Measurements from ENCODE around the gene RBPJ. TPM values are rescaled to one million over a fixed set of nuclear protein-coding genes. Genes with fewer than 3 reads are reported as not detected.
"Not testable (repeated sequence)": the region's sequence is repeated elsewhere in the genome, so short reads cannot be mapped to it uniquely, and the experiment has no call there.

The RBPJ gene
- total RNA-seq, 1 donor from 2014 or later = 73.3 TPM

DNA sequence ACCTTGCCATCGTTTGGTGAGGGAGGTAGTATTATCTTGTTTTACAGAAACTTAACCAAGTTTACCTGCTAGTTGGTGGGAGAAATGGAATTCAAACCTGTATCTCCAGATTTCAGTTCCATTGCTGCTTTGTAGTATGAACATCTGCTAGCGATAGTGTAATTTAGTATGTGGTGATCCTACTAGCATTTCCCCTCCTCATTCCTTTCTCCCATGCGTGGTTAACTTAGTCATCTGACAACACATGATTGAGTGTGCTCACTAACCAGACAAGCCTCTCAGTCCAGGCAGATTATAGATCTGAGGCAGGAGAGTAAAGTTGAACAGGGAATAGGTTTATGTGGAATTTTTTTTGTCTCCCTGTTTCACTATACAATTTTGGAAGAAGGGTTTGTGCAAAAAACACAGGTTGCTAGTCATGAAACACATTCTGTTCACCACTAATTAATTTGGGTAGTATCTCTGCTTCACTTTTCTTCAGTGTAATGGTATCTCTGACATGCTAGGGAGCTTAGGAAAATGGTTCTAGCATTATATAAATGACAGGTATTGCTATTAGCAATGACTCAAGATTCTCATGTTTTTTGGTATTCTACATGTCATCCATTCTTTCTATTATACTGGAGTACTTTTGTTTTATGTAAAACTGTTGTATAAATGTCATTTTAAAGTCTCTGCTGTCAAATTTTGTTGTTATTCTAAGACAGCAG is 21.7 kb downstream of the RBPJ start:
- no peak for DNase-seq (ENCODE audit: low spot score)

GRCh38 chr4:26343038-26343398 is 22.2 kb downstream of the RBPJ start:
- DNase-seq (ENCODE audit: low spot score) = no peak

GRCh38 chr4:26344901-26345564 is 24.2 kb downstream of the RBPJ start:
- no peak for DNase-seq (ENCODE audit: low spot score)

- DNase-seq (ENCODE audit: low spot score) = no peak
Measured at GRCh38 chr4:26345565-26345938, 24.7 kb downstream of the RBPJ start.

DNA sequence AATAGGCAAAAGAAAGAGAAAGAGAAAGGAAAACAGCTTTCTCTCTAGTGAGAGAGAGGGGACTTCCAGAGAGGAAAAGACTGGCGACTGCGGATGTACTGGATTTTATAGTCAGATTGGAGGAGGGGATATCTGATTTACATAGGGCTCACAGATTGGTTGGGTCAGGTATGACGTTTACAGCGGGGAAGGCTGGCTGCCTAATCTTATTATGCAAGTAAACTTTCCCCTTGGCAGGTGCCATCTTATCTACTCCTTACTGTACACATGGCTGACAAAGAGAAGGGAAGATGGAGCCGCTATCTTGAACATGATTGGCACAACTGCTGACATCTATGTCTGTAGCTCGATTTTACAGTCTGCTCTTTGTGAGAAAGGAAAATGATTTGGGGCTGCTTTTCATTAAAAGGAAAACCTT is 25.4 kb downstream of the RBPJ start:
- no peak for DNase-seq (ENCODE audit: low spot score)

- DNase-seq (ENCODE audit: low spot score) = no peak
Measured at GRCh38 chr4:26349496-26349895, 28.7 kb downstream of the RBPJ start.

- DNase-seq (ENCODE audit: low spot score) = no peak
Measured at GRCh38 chr4:26351685-26352084, 30.9 kb downstream of the RBPJ start.

DNA sequence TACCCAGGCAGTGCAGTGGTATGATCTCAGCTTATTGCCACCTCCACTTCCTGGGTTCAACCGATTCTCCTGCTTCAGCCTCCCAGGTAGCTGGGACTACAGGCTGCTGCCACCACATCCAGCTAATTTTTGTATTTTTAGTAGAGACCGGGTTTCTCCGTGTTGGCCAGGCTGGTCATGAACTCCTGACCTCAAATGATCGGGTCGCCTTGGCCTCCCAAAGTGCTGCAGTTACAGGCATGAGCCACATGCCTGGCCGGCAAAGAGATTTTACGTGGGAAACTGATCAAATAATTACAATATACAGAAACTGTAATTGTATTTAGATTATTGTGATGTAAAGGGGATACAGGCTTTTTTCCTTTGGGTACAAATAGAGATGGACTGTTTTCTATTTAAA is 33.7 kb downstream of the RBPJ start:
- DNase-seq (ENCODE audit: low spot score) = no peak

GRCh38 chr4:26355392-26356052 is 34.7 kb downstream of the RBPJ start:
- no peak for DNase-seq (ENCODE audit: low spot score)

DNA sequence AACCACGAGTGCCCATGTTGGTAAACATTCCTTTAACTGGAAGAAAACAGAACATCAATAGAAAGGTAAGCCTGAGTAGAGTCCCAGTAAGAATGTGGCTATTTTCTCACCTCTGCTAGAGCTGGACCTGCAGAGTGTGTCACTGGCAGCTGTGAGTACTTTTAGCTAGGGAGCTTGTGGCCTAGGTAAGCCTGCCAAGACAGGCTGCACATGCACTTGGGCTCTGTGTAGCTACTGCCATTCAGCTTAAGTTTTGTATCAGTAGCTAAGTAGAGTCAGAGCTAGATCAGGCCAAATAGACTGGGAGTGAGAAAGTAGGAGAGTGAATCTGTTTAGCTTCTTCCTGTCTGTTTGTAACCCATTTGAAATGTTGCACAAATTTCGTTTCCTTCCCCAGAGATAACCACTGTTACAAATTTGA is 35.3 kb downstream of the RBPJ start:
- DNase-seq (ENCODE audit: low spot score) = no peak

DNA sequence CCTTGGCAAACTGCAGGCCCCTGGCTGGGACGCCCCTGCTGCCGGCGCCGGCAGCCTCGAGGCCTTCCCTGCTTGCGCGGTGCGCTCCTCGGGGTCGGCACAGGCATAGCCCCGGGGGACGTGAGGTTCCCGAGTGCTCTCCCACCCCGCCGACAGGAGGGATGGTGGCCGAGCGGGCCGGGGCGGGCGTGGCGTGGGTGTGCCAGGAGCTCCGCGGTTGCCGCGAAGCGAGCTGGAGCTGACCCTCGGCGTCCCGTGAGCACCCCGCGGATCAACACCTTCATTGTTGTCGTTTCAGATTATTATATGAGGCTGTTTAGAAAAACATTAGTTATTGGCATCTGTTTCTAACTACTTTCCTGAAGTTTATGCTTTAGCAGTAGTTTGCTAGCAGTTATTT is 38.7 kb downstream of the RBPJ start:
- not testable (repeated sequence) for DNase-seq (ENCODE audit: low spot score)

- no peak for DNase-seq (ENCODE audit: low spot score)
Measured at GRCh38 chr4:26360273-26360672, 39.5 kb downstream of the RBPJ start.

GRCh38 chr4:26360864-26361263 is 40.0 kb downstream of the RBPJ start:
- DNase-seq (ENCODE audit: low spot score) = no peak

DNA sequence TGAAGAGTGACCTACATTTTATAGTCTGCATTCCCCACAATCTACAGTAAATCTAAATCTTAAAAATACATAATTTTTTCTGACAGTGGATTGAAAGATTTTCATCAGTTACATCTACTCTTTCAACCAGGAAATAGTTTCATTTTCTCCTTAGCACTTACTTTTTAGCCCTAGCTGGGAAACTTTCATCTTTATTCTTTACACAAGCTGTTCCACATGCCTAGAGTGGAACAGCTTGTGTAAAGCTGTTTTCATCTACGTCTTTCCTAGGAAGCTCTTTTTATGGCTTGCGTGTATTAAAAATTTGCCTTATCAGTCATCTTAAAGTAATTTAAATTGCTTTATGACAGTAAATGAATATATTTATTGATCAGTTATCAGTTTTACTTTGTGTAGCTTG is 40.5 kb downstream of the RBPJ start:
- DNase-seq (ENCODE audit: low spot score) = no peak

DNA sequence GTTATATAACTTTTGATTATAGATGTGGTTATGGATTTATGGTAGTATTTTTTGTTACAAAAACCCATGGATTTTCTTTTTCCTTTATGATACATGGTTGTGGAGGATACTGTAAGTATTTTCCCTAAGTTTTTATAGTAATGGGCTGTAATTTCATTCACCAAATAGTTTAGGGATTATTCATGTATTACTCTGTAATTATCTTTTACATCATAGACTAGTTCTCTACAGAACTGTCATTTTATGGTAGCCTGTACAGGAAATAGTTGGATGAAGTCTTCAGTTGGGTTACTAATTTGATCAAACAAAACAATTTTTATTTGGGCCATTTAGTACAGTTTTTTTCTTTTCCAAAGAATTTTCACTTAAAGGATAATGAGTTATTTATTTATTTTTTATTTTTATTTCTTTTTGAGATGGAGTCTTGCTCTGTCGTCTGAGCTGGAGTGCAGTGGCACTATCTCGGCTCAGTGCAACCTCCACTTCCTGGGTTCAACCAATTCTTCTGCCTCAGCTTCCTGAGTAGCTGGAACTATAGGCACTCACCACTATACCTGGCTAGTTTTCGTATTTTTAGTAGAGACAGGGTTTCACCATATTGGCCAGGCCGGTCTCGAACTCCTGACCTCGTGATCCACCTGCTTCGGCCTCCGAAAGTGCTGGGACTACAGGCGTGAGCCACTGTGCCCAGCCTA is 42.1 kb downstream of the RBPJ start:
- no peak for DNase-seq (ENCODE audit: low spot score)

- no peak for DNase-seq (ENCODE audit: low spot score)
Measured at GRCh38 chr4:26365537-26366150, 44.8 kb downstream of the RBPJ start.

DNA sequence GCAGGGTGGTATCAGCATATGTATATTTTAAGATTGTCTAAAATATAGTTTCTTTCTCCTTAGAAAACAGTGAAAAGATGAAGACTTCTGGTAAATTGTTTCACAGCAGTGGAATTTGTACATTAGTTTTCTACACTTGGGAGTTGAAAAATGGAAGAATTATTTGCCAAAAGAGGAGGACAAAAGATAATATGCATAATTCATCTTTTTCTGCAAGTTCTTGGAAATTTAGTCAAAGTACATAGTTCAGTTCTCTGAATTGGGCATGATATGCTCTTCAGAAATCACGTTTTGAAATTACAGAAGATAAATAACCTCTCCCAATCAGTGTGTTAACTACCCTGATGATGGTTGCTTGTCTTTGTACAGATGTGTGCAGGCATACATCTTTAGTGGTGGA is 47.0 kb downstream of the RBPJ start:
- DNase-seq (ENCODE audit: low spot score) = no peak

DNA sequence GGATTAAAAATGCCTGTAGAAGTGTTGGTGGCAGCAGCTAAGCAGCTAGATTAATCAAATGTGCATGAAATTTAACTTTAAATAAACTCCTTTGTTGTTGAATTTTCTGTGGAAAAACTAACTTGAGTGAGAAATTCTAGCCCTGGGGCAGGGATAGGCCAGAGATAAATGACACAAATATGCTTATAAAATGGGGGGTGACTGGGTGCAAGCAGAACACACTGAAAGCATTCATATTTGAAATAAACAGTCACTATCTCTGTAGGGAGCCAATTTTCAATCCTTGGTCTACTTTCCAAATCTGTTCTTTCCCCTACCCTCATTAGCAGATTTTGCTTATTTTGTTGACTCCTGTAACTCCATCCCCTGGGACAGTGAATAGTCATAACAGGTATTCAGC is 47.9 kb downstream of the RBPJ start:
- no peak for DNase-seq (ENCODE audit: low spot score)

- no peak for DNase-seq (ENCODE audit: low spot score)
Measured at GRCh38 chr4:26369132-26369531, 48.3 kb downstream of the RBPJ start.

DNA sequence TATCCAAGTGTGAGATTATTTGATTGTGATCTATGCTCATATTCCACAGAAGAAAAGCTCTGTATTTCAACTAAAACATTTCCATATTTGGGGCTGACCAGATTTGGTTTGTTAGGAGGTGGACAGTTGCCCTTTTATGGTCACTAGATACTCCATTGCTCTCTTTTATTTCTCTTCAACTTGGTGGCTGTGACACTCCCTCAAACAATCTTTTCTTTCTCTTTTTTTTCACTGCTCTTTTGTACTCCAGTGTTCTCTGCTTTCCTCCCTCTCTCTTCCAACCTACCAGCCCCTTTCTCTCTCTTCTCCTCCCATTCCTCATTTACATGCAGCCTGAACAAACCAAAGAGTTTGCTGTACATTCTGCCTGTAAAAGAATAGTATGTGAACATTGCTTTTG is 48.8 kb downstream of the RBPJ start:
- DNase-seq (ENCODE audit: low spot score) = no peak

- DNase-seq (ENCODE audit: low spot score) = no peak
Measured at GRCh38 chr4:26372076-26372475, 51.3 kb downstream of the RBPJ start.

DNA sequence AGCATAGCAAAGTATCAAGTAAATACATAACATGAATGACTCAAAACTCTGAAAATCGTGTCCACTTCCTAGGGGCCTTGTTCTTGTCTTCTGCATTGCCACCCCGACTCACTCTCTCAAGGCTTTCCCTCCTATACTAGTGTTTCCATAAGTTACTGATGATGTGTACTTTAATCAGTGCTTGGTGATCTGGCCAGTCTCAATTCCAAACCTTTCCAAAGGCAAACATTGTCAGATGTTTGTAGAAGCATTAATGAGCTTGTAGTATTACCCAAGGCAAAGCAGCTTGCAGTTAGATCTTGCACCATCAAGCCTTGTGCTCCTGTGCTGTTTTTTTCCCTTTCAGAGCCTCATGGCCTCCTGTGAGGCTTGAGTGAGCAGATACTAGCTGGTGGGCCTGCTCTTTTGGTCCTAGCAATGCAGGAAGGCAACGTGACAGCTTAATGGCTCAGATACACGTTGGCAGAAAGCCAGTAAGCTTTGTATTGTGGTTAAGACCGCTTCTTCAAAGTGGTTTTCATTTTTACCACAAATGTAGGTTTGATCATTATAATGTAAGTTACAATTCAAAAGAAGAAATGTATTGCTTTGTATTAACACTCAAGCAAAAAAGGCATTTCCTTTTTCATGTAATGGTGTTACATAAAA is 51.8 kb downstream of the RBPJ start:
- DNase-seq (ENCODE audit: low spot score) = no peak

Measured in ureter (tissue), 1 donor.